ENCODE results near the gene ARID1B. TPM values are rescaled to one million over a fixed set of nuclear protein-coding genes. Genes with fewer than 3 reads are reported as not detected.

Gene ARID1B
- total RNA-seq, 1 donor from 2014 or later = 75.4 TPM

- H3K9me3 ChIP-seq (ENCODE audit: insufficient read depth, low read depth, low read length) = no peaks in the 10 kb centered on the region
- no peak for DNase-seq (ENCODE audit: low read depth)
- H3K27ac Mint-ChIP-seq (ENCODE audit: unreplicated experiment) = peak overlapping the region; percentile 26
- no peak overlapping the region for H2AFZ ChIP-seq (ENCODE audit: low read depth, low read length)
- peaks cover 35% of the 10 kb centered on the region for H3K4me1 Mint-ChIP-seq (ENCODE audit: low read depth, unreplicated experiment)
- no peaks in the 10 kb centered on the region for H3K27me3 Mint-ChIP-seq (ENCODE audit: low read depth, unreplicated experiment)
- peak overlapping the region; percentile 27 for H3K9ac ChIP-seq (ENCODE audit: low read length)
- H3K4me2 ChIP-seq (ENCODE audit: low read length) = no peak overlapping the region
- H3K36me3 Mint-ChIP-seq (ENCODE audit: low read depth, unreplicated experiment) = peaks cover 12% of the 10 kb centered on the region
- FAIRE-seq = no peak
- H3K27ac ChIP-seq (ENCODE audit: low read depth, low read length) = peak overlapping the region; percentile 35
- no peak overlapping the region for H3K4me3 ChIP-seq (ENCODE audit: insufficient read depth, low read depth, low read length)
- peaks cover 8% of the 10 kb centered on the region for H3K79me2 ChIP-seq (ENCODE audit: insufficient read depth, low read length)
- TF ChIP-seq EZH2 (IDR thresholded peaks at IDR 0.05; ENCODE audit: insufficient read depth, low read length) (no peak), CTCF (IDR thresholded peaks at IDR 0.05; ENCODE audit: insufficient read depth, low read depth, low read length) (no peak)
- peaks cover 3% of the 10 kb centered on the region for H4K20me1 ChIP-seq (ENCODE audit: insufficient read depth, low read length)
- no peak overlapping the region for H3K4me3 Mint-ChIP-seq (ENCODE audit: unreplicated experiment)
- H3K36me3 ChIP-seq (ENCODE audit: insufficient read depth, low read length) = no peaks in the 10 kb centered on the region
- no peaks in the 10 kb centered on the region for H3K27me3 ChIP-seq (ENCODE audit: insufficient read depth, low read length)
- no peaks in the 10 kb centered on the region for H3K9me3 Mint-ChIP-seq (ENCODE audit: unreplicated experiment)
- peaks cover 6% of the 10 kb centered on the region for H3K4me1 ChIP-seq (ENCODE audit: insufficient read depth, low read length)
Measured at GRCh38 chr6:157088841-157089240, 311.7 kb downstream of the ARID1B start.

GRCh38 chr6:157089258-157089657, 312.1 kb downstream of the ARID1B start:
- peak overlapping the region; percentile 88 for H3K27ac Mint-ChIP-seq (ENCODE audit: unreplicated experiment)
- no peak overlapping the region for H3K4me3 Mint-ChIP-seq (ENCODE audit: unreplicated experiment)
- Histone ChIP-seq H2AFZ (ENCODE audit: low read depth, low read length) (no peak overlapping the region), H3K9me3 (ENCODE audit: insufficient read depth, low read depth, low read length) (no peaks in the 10 kb centered on the region), H3K4me3 (ENCODE audit: insufficient read depth, low read depth, low read length) (no peak overlapping the region), H3K9ac (ENCODE audit: low read length) (peak overlapping the region; percentile 27), H3K36me3 (ENCODE audit: insufficient read depth, low read length) (no peaks in the 10 kb centered on the region), H3K27ac (ENCODE audit: low read depth, low read length) (peak overlapping the region; percentile 35), H3K4me1 (ENCODE audit: insufficient read depth, low read length) (peaks cover 6% of the 10 kb centered on the region), H4K20me1 (ENCODE audit: insufficient read depth, low read length) (peaks cover 7% of the 10 kb centered on the region), H3K27me3 (ENCODE audit: insufficient read depth, low read length) (no peaks in the 10 kb centered on the region), H3K79me2 (ENCODE audit: insufficient read depth, low read length) (peaks cover 8% of the 10 kb centered on the region), H3K4me2 (ENCODE audit: low read length) (peak overlapping the region; percentile 3)
- peaks cover 32% of the 10 kb centered on the region for H3K4me1 Mint-ChIP-seq (ENCODE audit: low read depth, unreplicated experiment)
- TF ChIP-seq EZH2 (IDR thresholded peaks at IDR 0.05; ENCODE audit: insufficient read depth, low read length) (no peak), CTCF (IDR thresholded peaks at IDR 0.05; ENCODE audit: insufficient read depth, low read depth, low read length) (no peak)
- FAIRE-seq (no peak), DNase-seq (ENCODE audit: low read depth) (peak; percentile 46)
- H3K36me3 Mint-ChIP-seq (ENCODE audit: low read depth, unreplicated experiment) = peaks cover 12% of the 10 kb centered on the region
- no peaks in the 10 kb centered on the region for H3K9me3 Mint-ChIP-seq (ENCODE audit: unreplicated experiment)
- no peaks in the 10 kb centered on the region for H3K27me3 Mint-ChIP-seq (ENCODE audit: low read depth, unreplicated experiment)

- no peak overlapping the region for H3K4me3 ChIP-seq (ENCODE audit: insufficient read depth, low read depth, low read length)
- H3K4me3 Mint-ChIP-seq (ENCODE audit: unreplicated experiment) = no peak overlapping the region
- H3K4me1 Mint-ChIP-seq (ENCODE audit: low read depth, unreplicated experiment) = peaks cover 32% of the 10 kb centered on the region
- H3K9me3 Mint-ChIP-seq (ENCODE audit: unreplicated experiment) = no peaks in the 10 kb centered on the region
- DNase-seq (ENCODE audit: low read depth) (no peak), FAIRE-seq (no peak)
- peak overlapping the region; percentile 88 for H3K27ac Mint-ChIP-seq (ENCODE audit: unreplicated experiment)
- no peak for TF ChIP-seq CTCF (IDR thresholded peaks at IDR 0.05; ENCODE audit: insufficient read depth, low read depth, low read length)
- no peak for TF ChIP-seq EZH2 (IDR thresholded peaks at IDR 0.05; ENCODE audit: insufficient read depth, low read length)
- no peak overlapping the region for H2AFZ ChIP-seq (ENCODE audit: low read depth, low read length)
- H3K9me3 ChIP-seq (ENCODE audit: insufficient read depth, low read depth, low read length) = no peaks in the 10 kb centered on the region
- no peaks in the 10 kb centered on the region for H3K27me3 Mint-ChIP-seq (ENCODE audit: low read depth, unreplicated experiment)
- no peaks in the 10 kb centered on the region for H3K27me3 ChIP-seq (ENCODE audit: insufficient read depth, low read length)
- peaks cover 4% of the 10 kb centered on the region for H4K20me1 ChIP-seq (ENCODE audit: insufficient read depth, low read length)
- peaks cover 14% of the 10 kb centered on the region for H3K36me3 Mint-ChIP-seq (ENCODE audit: low read depth, unreplicated experiment)
- peaks cover 8% of the 10 kb centered on the region for H3K79me2 ChIP-seq (ENCODE audit: insufficient read depth, low read length)
- H3K36me3 ChIP-seq (ENCODE audit: insufficient read depth, low read length) = no peaks in the 10 kb centered on the region
- no peak overlapping the region for H3K4me2 ChIP-seq (ENCODE audit: low read length)
- peaks cover 6% of the 10 kb centered on the region for H3K4me1 ChIP-seq (ENCODE audit: insufficient read depth, low read length)
- no peak overlapping the region for H3K9ac ChIP-seq (ENCODE audit: low read length)
- no peak overlapping the region for H3K27ac ChIP-seq (ENCODE audit: low read depth, low read length)
Measured at GRCh38 chr6:157089851-157090250, 312.7 kb downstream of the ARID1B start.

Data from astrocyte (in vitro differentiated cells and primary cell).